GM21447 (cell line): ENCODE measurements around the gene PDILT.
"Not testable (repeated sequence)": the region's sequence is repeated elsewhere in the genome, so short reads cannot be mapped to it uniquely, and the experiment has no call there.

Source experiments
- ATAC-seq: cut with Tn5 transposase; IDR thresholded peaks from one replicate; pipeline ENCODE4 v1.9.1; 2021; ENCODE audit not compliant: unreplicated experiment

PDILT gene

GRCh38 chr16:20404637-20405036 lies at the start of gene PDILT:
Gene PDILT, minus strand, starts transcription at chr16:20404737. Its CDS starts 5,437 bp downstream, at chr16:20399300.
- ATAC-seq = no peak

GRCh38 chr16:20453633-20454032 lies 49.1 kb upstream of the PDILT start:
- ATAC-seq = not testable (repeated sequence)

GRCh38 chr16:20451364-20451763 lies 46.8 kb upstream of the PDILT start, which contains the start of gene ACSM2A:
Gene ACSM2A, plus strand, starts transcription at chr16:20451521. Its CDS starts 8,594 bp downstream, at chr16:20460115.
- ATAC-seq = not testable (repeated sequence)

- not testable (repeated sequence) for ATAC-seq
Measured at GRCh38 chr16:20446652-20447393, 42.3 kb upstream of the PDILT start.

- not testable (repeated sequence) for ATAC-seq
Measured at GRCh38 chr16:20441859-20442258, 37.3 kb upstream of the PDILT start.

GRCh38 chr16:20441191-20441590 lies 36.7 kb upstream of the PDILT start:
- ATAC-seq = no peak

GRCh38 chr16:20440731-20441130 lies 36.2 kb upstream of the PDILT start:
- not testable (repeated sequence) for ATAC-seq

GRCh38 chr16:20439820-20440231 lies 35.3 kb upstream of the PDILT start:
- not testable (repeated sequence) for ATAC-seq

GRCh38 chr16:20438950-20439349 lies 34.4 kb upstream of the PDILT start:
- not testable (repeated sequence) for ATAC-seq

GRCh38 chr16:20430948-20431347 lies 26.4 kb upstream of the PDILT start:
- ATAC-seq = no peak

- ATAC-seq = not testable (repeated sequence)
Measured at GRCh38 chr16:20430480-20430879, 25.9 kb upstream of the PDILT start.

- not testable (repeated sequence) for ATAC-seq
Measured at GRCh38 chr16:20429499-20429898, 25.0 kb upstream of the PDILT start.

- not testable (repeated sequence) for ATAC-seq
Measured at GRCh38 chr16:20427401-20427797, 22.9 kb upstream of the PDILT start.

- no peak for ATAC-seq
Measured at GRCh38 chr16:20424129-20424866, 19.8 kb upstream of the PDILT start.

GRCh38 chr16:20423772-20424128 lies 19.2 kb upstream of the PDILT start:
- not testable (repeated sequence) for ATAC-seq

GRCh38 chr16:20421748-20422147 lies 17.2 kb upstream of the PDILT start:
- ATAC-seq = not testable (repeated sequence)

GRCh38 chr16:20419093-20419492 lies 14.6 kb upstream of the PDILT start:
- ATAC-seq = not testable (repeated sequence)

- ATAC-seq = no peak
Measured at GRCh38 chr16:20415541-20415940, 11.0 kb upstream of the PDILT start.

- ATAC-seq = no peak
Measured at GRCh38 chr16:20411055-20411454, 6.5 kb upstream of the PDILT start.

- ATAC-seq = peak; percentile 83
Measured at GRCh38 chr16:20410121-20410723, 5.7 kb upstream of the PDILT start.

- peak; percentile 48 for ATAC-seq
Measured at GRCh38 chr16:20409398-20410120, 5.0 kb upstream of the PDILT start, which contains the start of gene ACSM5. Gene ACSM5, plus strand, starts transcription at chr16:20409534. Its CDS starts 1,951 bp downstream, at chr16:20411485.
